Activated CD8-positive, alpha-beta memory T cell treated with anti-CD3 and anti-CD28 coated beads, Interleukin-2, amount 50 U/mL, for 4 hours (primary cell): ENCODE measurements around the gene PTPRD.
"Not testable (repeated sequence)": the region's sequence is repeated elsewhere in the genome, so short reads cannot be mapped to it uniquely, and the experiment has no call there.

Experiments used
- DNase-seq: peaks from one replicate; pipeline ENCODE4 v3.0.0-alpha.2; 2020

PTPRD gene

DNA sequence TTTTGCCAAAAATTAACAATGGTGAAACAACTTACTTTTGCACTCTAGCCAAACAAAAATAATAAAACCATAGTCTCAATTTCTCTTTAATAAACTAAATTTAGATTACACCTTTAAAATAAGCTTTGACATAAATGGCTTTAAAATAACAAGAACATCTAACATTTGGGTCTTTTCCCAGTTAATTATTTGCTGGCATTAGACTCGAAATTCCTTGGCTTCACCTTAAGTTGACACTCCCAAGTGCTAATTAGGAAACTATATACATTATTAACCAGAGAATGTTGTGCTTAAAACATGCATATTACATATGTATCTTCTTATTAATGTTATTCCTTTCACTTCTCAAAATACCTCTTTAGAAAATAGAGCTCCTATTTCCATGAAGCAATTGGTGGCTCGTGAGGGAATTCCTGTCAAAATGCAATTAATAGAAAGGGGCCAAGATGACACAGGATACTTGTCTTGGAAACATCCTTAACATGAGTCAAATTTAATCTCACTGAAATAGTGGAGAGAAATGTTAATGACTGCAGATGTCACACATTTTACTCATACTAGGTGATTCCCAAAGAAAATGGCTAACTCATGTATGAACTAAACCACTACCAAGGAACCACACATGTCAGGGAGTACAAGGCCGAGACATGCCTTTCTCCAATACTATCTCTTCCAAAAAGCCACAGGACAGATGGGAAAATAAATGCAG is 1880.3 kb downstream of the PTPRD start:
- no peak for DNase-seq

- DNase-seq = no peak
Measured at GRCh38 chr9:8730618-8731017, 1882.2 kb downstream of the PTPRD start.

GRCh38 chr9:8728910-8729309 is 1883.9 kb downstream of the PTPRD start:
- DNase-seq = no peak

GRCh38 chr9:8727191-8727590 is 1885.6 kb downstream of the PTPRD start:
- no peak for DNase-seq

- DNase-seq = no peak
Measured at GRCh38 chr9:8726692-8727091, 1886.1 kb downstream of the PTPRD start.

GRCh38 chr9:8725635-8726034 is 1887.2 kb downstream of the PTPRD start:
- no peak for DNase-seq

DNA sequence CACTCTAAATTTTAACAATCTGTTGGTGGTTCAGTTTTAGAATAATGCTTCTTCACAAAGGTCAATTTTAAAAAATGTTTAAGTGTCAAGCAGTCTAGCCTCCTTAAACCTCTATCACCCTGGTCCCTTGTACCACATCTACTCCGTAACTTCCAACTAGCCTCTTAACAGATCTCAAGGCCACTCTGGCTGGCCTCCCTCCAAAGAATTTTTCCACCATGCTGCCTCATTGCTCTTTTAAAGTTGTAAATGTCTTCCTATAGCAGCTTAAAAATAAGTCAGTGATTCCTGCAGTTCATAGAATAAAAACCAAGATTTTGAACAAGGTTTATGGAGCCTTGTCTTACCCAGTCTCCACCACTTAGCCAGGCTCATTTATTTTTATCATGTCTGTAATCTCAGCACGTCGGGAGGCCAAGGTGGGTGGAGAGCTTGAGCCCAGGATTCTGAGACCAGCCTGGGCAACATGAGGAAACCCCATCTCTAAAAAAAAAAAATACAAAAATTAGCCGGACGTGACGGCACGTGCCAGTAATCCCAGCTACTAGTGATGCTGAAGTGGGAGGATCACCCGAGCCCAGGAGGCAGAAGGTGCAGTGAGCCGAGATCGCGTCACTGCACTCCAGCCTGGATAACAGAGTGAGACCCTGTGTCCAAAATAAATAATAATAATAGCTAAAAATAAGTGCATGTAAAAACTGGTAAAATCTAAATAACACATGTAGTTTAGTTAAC is 1888.4 kb downstream of the PTPRD start:
- DNase-seq = no peak

DNA sequence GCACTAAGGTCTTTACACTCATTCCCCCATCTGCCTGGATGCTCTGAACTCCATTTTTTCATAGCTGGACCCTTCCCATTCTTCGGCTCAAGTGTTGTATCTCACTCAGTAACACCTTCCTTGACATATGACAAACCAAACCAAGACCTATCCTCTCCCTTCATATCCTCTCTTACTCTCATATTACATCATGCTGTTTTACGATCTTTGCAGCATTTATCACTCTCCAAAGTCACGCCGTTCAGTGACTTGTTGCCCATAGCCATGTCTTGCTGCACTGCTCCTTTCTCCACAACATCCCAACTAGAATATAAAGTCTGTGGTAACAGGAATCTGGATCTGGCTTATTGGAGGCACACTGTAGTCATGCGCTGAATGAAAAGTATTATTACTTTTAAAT is 1889.6 kb downstream of the PTPRD start:
- no peak for DNase-seq

DNA sequence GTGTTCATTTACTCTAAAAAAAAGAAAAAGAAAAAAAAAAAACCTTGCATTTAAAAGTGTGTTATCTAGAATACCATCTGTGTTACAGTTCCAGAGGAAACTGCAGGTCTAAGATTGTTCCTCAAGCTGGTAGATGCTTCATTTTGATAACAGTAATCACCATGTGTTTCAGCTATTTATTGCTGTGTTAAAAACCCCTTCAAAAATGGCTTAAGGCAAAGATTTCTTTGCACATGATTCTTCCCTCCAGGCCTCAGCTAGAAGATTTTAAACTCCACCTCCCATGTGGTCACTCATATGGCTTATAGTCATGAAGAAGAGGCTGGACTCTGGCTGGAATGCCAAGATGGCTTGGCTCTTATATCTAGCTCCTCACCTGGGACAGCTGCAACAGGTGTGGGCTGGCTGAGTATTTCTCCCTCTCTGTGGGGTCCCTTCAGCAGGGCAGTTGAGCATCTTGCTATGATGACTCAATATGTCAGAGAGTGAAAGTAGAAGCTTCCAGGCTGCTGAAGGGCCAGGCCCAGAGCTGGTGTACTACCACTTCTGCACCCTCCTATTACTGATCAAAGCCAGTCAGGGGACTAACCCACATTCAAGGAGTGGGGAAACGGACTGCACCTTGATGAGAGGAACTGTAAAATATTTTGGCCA is 1892.8 kb downstream of the PTPRD start:
- no peak for DNase-seq

GRCh38 chr9:8718121-8718725 is 1894.6 kb downstream of the PTPRD start:
- no peak for DNase-seq

- no peak for DNase-seq
Measured at GRCh38 chr9:8717146-8717545, 1895.7 kb downstream of the PTPRD start.

DNA sequence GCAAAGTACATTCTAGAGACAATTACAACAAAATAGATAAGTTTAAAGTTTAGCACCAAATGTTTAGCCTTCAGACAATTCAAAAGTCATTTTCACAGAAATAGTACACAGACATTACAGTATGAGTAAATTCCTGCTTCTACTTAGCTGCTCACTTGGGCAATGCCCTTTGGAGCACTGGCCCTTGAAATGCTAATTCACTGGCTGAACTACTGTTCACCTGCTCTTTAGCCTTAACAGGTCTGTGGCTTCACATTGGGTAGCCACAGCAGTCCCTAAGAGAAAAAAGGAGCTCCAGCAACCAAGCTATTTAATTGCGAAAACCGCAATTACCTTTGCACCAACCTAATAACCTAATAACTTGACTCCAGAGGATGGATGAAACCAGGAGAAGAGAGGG is 1897.0 kb downstream of the PTPRD start:
- DNase-seq = no peak

- DNase-seq = no peak
Measured at GRCh38 chr9:8713811-8714165, 1899.0 kb downstream of the PTPRD start.

GRCh38 chr9:8713149-8713810 is 1899.5 kb downstream of the PTPRD start:
- DNase-seq = no peak

DNA sequence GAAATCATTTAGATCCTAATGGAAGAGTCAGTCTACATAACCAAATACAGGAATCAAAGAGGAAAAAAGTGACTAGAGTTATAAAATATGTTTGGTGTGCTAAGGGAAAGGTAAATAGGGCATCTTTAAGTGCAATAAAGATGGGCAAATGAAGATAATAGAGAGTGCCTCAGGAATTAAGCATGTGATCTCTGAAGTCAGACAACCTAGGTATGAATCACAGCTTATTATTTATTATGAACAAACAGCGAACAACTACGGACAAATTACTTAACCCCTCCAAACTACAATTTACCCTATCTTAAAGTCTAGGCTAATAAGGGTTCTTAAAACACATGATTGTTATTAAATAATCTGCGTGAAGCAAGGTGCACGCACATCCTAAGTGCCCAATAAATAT is 1903.1 kb downstream of the PTPRD start:
- no peak for DNase-seq

GRCh38 chr9:8708728-8709127 is 1904.1 kb downstream of the PTPRD start:
- DNase-seq = no peak

- no peak for DNase-seq
Measured at GRCh38 chr9:8706998-8707397, 1905.8 kb downstream of the PTPRD start.

DNA sequence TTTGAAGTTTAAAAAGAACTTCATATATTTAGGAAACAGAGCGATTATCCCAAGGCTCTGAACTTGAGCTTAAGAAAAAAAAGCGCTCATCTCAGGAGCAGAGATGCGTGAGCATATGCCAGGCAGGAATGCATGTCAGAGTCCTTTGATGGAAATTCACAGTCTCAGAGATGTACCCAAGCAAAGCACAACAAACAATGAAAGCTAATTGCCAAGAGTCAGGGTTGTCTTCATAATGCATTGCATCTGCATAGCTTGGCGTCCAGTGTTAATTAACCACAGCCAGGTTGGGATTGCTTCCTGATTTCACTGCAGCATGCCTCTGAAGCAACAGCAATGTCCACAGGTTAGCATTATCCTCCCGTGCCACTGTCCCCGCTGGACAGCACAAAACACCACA is 1906.3 kb downstream of the PTPRD start:
- DNase-seq = no peak

GRCh38 chr9:8705861-8706260 is 1906.9 kb downstream of the PTPRD start:
- DNase-seq = no peak

DNA sequence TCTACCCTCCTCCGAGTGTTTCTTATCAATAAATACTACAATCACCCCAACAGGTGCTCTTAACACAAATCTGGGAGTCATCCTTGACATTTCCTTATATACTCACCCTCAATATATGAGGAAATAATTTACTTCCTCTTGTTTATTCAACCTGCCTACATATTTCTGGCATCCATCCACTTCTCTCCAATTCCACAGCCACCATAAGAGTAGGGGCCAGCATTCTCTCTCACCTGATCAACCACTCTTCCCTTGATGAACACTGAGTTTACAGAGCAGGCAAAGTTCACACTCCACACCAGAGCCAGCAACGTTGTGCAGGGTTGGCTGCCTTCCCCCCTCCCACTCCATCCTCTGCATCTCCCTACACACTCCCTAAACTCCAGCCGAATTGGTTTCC is 1908.9 kb downstream of the PTPRD start:
- DNase-seq = no peak

- DNase-seq = no peak
Measured at GRCh38 chr9:8701904-8702303, 1910.9 kb downstream of the PTPRD start.

GRCh38 chr9:8697565-8697964 is 1915.2 kb downstream of the PTPRD start:
- DNase-seq = not testable (repeated sequence)

- DNase-seq = no peak
Measured at GRCh38 chr9:8696516-8696915, 1916.3 kb downstream of the PTPRD start.
